HT-29 (cell line): Measurements from ENCODE around the gene STEAP1B. TPM values are rescaled to one million over a fixed set of nuclear protein-coding genes. Genes with fewer than 3 reads are reported as not detected.
"Not testable (repeated sequence)": the region's sequence is repeated elsewhere in the genome, so short reads cannot be mapped to it uniquely, and the experiment has no call there.

Experiments used
- DNase-seq: peaks from one replicate; pipeline ENCODE4 v3.0.0-alpha.2; 2015; ENCODE audit warnings: low spot score
- total RNA-seq: library from RNA; depleted of rRNA; stranded (reverse); fragments of >200 nt; shearing (Covaris generic); gene quantifications from 2 replicates; pipeline ENCODE4 v1.2.3, GENCODE V29; 2014

STEAP1B gene
- total RNA-seq, 1 experiment from 2014 or later = not detected

DNA sequence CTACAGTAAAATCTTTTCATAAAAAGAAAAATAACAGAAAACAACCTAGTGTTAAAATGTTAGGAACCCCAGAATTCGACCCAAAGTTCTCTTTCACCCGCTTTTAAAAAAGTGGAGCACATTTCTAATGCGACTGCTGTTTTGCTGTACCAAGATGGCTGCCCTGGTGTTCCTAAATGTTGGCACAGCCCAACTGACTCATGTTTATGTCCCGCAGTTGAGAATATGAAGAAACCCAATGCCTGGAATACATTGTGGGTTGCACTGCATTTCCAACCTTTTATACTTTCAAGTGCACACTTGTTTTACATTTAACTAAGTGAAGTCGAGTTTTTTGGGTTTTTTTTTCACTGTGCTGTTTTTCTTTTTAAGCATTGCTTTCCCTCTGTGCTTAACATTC, 944 bp downstream of the STEAP1B start:
- DNase-seq = no peak

DNA sequence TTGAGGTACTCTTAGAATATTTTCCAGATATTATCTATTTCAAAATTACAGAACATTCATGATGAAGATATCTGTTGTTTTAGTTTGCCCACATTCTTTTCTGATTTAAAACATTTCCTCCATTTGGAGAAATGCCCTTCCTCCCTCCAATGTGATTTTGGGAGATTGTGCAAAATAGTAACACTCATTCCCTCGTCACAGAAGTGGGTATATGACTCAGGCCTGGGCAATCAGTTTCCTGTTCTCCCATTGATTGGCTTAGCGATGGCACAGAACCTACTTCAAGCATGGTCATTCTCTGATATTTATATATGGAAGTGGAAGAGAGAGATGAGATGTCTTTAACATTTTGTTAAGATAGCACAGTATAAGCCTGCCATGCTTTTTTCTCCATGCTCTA, 3.1 kb downstream of the STEAP1B start:
- not testable (repeated sequence) for DNase-seq

DNA sequence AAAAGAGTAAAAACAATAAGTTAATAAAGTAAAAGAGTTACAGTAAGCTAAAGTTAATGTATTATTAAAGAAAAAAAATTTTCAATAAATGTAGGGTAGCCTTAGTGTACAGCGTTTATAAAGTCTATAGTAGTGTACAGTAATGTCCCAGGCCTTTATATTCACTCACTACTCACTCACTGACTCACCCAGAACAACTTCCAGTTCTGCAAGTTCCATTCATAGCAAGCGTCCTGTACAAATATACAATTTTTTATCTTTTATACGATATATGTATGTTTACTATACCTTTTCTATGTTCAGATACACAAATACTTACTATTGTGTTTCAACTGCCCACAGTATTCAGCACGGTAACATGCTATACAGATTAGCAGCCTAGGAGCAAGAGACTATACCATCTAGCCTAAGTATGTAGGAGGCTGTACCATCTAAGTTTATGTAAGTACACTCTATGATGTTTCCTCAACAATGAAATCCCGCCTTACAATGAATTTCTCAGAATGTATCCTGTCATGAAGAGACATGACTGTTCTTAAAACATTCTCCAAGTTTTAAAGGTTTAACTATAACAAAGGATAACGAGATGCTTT, 3.6 kb downstream of the STEAP1B start:
- not testable (repeated sequence) for DNase-seq

DNA sequence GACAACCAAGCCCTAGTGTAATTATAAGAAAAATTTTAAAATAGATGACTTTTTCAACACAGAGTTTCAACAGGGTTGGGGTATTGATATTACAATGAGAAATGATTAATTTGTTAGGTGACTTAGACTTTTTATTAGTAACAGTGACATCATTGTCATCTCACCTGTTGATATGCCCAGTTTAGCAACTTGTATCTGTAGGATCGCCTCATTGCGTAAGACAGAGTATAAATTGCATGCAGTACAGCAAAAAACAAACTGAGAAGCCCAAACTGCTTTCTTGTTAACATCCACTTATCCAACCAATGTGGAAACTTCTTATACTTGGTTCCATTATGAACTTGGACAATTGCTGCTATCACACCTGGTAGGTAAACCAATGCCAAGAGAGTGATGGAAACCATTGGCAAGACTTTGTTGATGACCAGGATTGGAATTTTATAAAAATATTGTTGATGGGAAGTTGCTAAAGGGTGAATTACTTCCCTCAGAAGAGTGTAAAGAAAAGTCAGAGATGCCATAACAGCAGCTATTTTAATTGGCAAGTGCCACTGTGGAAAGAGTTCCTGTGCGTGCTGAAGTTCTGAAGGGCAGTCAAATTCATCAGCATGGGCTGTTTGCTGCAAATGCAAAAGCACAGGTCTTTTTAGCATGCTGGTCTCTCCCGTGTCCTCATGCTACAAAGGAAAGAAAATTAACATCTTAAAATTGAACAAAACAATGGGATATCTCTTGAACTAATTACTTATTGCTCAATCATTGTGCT, 6.6 kb downstream of the STEAP1B start:
- not testable (repeated sequence) for DNase-seq

DNA sequence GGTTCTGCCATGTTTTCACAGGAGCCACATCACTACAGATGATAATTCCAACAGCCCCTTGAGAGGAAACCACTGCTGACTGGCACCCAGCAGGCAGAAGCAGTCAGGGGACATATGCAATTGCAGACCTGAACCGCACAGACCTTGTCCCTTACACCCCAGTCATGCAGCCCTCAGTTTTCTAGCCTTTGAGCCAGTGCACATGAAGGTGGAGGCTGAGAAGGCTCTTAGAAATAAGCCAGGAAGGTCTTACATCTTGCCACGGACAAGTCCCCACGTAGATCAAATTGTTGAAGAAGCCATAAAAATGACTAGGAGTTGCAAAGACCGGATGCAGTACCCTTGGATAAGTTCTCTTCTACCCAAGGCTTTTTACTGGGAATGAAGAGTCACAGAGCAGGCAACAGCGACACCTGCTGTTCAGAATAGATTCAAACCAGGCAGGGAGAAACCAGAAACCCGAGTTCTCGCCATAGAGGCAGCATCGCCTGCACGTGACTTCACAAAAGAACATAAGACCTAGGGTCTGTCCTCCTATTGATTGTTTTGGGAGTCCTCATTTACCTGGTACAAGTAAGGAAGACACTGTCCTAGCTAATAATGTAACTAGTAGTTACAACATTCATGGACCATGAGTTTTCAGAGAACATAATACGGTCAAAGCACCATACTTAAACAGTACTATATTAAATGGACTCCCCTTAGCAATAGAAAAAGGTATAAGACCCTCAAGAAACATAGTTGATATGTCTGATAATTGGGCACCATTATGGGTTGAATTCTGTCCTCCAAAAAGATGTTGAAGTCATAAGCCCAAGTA, 11.1 kb downstream of the STEAP1B start:
- DNase-seq = peak; percentile 93

DNA sequence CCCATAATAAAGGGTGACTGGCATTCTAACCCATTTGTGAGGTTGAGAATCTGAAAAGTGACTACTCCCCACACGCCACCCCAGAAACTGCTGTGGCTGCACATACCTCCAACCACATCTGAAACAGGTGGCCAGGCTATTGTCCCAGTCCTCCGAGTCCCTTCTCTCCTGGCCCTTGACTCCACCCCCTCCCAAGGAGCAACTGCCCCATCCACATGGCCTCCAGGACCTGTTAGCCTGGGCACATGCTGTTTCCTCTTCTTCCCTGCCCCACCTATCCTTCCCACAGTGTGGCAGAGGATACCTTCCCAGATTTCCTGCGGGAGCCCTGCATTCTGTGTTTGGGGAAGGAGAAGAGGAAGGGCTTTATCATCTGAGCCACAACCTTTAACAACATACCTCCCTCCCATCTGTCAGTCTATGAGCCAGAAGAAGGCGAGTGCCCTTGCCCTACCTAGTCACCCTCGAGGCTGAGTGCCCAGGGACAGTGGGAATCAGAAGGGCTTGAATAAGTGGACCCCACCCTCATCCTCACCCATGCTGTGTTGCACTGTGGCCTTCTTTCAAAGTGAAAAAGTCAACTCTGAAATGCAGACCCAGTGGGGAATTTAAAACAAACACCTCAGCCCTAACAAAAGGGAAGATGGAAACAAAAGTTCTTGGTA, 11.9 kb downstream of the STEAP1B start:
- no peak for DNase-seq

DNA sequence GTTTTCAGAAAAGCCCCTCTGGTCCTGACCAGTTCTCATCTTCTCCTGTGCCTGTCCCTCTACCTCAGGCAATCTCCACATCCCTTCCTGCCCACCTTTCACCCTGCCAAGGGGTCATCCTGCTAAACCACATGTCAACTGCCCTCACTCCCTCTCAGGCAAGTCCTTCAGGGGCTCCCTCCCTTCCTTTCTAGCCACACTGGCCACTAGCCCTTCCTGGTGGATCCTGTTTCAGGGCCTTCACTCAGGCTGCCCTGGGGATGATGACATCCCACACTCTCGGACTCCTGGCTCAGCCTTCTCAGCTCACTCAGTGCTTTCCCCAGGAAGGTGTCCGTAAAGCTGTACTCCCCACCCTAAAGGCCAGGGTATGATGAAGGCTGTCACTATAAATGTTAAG, 13.4 kb downstream of the STEAP1B start:
- no peak for DNase-seq

DNA sequence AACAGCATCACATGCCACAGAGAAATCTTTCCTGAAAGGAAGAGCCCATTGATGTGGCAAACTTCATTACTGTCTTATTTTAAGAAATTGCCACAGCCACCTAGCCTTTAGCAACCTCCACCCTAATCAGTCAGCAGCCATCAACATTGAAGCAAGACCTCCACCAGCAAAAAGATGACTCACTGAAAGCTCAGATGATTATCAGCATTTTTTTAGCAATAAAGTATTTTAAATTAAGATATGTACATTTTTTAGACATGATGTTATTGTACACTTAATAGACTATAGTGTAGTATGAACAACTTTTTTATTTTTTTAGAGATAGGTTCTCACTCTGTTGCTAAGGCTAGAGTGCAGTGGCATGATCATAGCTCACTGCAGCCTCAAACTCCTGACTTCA, 14.8 kb downstream of the STEAP1B start:
- no peak for DNase-seq

DNA sequence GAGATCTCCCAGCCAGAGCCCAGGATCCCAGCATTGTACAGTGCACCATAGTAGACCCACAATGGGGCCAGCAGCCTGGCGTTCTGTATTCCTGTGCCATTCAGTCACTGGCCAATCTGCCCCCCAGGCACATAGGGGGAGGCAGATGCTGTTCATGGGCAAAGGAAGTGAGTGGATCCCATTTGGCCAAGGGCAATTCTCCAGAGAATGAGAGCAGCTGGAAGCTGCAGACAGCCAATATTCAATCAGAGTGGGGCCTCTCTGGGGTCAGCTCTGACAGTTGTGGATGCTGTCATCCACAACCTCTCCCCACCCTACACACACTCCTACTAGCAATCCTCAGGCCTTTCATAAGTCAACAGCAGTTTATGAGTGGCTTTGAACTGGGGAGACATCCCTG, 17.5 kb downstream of the STEAP1B start:
- no peak for DNase-seq

DNA sequence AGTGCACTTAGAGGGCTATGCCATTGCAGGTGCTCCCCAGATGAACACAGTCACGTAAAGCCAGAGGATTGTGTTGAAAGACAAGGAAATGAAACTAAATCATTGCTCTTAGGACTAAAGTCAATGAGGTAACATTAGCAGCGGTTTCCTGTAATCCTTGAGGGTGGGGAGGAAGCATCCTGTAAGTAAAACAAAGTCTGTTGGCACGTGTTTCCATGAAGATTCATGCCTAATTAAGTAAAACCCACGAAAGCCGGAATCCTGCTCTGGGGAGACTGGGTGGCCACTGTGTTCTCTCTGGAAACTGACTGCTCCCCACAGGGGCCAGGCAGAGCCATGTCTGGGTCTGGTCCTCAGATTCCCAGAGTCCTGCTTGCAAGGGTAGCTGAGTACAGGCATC, 18.3 kb downstream of the STEAP1B start:
- no peak for DNase-seq

DNA sequence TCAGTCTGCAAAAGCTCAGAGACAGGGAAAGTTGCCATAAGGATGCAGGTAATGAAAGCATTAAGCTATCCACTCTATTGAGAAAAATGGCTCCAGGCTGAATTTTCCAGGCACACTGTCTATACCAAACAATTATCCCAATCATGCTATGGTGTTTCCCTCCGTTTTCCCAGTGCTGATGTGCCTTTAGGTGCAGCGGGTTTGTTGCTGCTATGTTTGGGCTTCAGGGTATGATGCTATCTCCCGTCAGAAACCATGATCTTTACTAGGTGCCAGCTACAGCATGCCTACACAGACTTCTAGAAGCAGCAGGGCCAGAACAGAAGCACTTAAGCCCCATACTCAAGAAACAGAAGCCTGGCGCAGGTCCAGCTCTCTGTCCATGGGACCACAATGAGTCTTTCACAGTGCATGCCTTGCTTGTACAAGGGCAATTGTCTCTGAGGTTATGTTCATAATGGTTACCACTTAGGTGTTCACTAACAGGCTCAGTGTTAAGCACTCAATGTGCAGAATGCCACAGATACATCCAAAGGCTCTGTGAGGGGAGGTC, 19.4 kb downstream of the STEAP1B start:
- DNase-seq = no peak

DNA sequence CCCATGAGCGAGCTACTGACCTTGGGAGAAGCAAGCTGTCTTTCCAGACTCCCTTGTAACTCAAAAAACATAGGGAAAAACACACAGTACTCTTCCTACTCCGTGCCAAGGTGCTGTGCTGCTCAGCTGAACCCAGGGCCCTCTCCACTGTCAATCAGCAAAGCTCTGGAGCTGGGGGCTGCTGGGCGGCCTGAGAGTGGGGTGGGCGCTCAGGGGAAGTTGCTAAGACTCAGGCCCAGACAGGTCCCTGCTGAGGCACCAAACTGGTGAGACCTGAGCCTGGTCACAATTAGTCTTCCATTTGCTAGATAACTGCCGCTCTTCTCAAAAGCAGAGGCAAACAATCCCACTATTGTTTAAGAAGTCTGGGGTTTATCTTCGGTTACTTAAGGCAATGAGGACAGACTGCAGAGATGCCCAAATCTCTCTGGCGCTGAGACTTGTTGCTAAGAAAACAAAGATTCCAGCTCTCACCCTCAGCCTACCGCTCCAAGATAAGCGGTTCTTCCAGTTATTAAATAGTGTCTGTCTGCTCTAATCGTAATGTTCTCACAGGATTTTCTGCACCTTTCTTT, 22.0 kb downstream of the STEAP1B start:
- DNase-seq = no peak

DNA sequence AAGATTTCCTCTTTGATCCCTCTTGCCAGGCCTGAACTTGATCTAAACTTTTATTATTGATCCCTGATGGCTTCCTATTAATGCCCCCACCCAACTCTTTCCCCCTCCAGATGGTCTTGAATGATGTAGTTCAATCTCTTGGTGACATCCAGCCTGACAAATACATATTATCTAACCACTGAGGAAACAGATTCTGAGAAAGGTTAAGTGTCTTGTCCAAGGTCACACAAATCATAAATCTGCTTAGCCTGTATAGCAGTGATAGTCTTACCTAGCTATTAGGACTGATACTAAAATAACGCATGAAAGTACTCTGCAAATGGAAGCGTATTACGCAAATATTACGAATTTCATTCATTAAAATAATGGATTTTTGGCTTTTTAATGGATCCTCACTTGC, 22.7 kb downstream of the STEAP1B start:
- DNase-seq = no peak

DNA sequence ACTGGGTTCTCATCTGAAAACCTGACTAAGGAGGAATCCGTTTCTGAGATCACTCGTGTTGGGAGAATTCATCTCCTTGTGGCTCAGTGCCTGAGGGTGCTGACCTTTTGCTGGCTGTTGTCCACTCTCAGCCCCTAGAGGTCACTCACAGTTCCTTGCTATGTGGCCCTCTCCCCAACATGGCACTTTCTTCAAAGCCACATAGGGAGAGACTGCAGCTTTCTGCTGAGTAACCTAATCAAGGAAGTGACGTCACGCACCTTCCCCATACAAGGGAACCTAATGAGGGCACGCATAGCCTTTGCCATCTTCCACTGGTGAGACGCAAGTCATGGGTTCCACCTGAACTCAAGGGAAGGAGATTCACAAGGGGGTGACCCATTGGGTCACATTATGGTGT, 23.2 kb downstream of the STEAP1B start:
- DNase-seq = no peak

DNA sequence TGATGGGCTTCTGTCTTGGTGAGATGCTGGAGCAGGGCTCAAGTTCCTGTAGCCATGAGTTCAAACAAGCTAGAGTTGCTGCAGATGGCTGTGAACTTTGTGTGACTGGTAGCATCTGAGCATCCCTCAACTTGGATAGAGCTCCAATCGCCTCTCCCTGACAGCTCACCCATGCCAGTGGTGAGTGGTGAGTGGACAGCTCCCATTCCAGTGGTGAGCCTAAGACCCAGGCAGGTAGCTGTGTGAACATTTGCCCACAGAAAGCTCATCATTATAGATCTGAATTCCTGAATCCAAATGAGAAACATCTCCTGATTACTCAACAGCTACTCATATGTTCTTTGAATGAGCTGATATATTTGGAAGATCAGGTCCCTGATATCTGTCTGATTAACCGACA, 25.3 kb downstream of the STEAP1B start:
- DNase-seq = no peak

DNA sequence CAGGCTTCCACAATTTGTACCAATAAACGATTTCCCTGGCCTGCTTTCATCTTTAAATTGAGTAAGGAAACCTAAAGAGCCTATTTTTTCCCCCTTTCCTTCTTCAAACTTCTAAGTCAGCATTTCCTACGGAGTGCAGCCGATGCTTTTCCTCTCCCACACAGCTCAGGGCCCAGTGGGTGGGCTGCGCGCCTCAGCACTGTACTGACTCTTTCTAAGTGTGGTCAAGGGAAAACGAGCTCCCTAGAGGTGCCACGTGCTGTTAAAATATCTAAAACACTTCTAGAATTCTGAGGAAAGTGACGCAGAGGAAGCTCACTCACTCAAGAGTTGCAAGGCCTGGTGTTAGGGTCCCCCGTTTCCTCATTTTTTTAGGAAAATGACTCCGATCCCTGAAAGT, 29.0 kb downstream of the STEAP1B start:
- DNase-seq = no peak

DNA sequence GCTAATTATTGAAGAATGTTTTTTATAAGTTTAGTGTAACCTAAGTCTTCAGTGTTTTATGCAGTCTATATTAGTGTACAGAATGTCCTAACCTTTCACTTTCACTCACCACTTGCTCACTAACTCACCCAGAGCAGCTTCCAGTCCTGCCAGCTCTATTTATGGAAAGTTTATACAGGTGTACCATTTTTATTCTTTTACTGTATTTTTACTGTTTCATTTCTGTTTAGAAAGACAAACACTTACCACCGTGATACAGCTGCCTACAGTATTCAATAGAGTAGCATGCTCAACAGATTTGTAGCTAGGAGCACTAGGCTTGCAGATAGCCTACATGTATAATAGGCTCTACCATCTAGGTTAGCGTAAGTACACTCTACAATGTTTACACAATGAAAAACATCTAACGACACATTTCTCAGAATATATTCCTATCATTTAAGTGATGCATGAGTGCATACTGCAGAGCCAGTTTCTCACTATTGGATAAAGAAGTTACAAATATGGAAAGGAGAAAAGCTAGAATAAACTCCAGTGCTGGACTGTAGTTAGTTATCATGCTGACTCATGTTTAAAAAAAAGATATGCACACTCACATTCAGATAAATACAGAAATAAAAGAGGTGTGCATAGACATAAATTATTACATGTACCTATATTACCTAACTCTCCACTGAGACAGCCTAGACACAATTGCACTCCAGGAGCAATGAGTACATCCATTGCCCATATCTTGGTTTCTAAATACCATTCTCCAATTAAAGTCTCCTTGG, 30.4 kb downstream of the STEAP1B start:
- DNase-seq = no peak

DNA sequence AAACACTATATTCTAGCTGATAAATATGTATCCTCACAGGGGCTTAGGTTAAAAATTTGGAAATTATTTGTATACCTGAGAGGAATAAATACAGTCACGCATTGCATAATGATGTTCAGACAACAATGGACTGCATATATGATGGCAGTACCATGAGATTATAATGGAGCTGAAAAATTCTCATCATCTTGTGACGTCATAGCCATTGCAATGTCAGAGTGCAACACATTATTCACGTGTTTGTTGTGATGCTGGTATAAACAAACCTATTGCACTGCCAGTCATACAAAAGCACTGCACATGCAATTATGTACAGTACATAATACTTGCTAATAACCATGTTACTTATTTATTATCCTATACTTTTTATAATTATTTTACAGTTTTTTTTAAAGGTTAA, 31.4 kb downstream of the STEAP1B start:
- no peak for DNase-seq

DNA sequence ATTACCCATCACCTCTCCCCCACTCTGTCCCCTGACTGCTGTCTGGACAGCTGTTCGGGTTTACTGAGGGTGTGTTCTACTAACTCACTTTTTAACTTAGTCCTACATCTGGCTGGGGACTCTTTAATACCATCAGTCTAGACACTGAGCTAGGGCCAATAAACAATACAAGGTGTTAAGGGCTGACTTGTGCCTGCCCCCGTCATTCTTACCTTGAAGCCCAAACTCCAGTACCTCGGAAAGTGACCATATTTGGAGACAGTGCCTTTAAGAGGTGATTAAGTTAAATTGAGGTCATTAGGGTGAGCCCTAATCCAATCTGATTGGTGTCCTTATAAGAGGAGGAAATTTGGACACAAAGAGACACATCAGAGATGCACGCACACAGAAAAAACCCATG, 35.7 kb downstream of the STEAP1B start:
- no peak for DNase-seq

DNA sequence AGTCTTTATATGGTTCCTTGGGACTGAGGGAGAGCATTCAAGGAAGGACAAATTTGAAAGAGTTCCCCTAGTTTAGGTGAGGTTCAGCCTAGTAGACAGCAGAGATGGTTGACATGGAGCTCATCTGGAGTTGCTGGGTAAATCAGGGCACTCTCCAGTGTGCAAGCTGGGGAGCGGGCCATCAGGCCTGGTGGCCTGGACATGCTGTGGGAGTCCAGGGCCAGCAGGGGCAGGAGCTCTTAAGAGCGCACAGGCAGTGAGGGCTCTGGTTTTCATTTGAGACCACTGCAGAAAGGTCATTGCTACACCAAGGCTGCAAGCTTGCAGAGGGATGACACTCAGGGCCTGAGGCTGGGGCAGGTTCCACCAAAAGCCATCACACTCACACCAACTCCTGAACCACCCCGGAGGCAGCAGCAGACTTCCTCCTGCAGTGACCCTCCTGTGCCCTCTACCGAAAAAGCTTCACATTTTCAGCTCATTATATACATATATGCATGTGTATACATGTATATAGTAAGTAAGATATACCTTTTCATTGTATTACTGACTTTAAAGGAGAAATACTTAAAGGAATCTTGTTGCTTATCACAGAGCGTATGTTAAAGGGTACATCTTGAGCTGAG, 39.5 kb downstream of the STEAP1B start:
- DNase-seq = no peak
